ENCODE measurements around the gene GNA14.

Gene GNA14

DNA sequence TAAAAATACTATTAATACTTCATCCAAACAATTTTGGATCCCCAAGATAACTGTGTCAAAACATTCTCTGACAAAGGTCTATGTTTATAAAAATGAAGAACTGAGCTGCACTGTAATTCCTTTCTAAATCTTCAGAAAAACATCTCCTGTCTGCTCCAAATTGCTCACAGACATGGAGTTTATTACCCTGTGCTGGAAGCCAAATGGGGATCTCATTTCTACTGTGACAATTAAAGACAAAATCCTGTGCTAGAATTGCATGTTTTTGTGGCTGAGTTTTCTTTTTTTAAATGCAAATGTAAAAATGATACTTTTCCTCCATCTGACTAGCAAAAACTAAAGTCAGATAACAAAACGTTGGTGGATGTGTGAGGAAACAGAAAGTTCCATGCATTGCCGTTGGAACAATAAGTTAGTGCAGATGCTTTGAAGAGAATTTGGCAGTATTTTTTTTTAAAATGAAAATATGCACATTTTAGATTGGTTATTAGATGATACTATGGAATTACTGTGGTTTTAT is 93.5 kb downstream of the GNA14 start:
- Histone ChIP-seq H3K36me3 (replicated peaks) (no peaks in the 10 kb centered on the region), H3K4me3 (no peak overlapping the region), H3K4me1 (no peaks in the 10 kb centered on the region), H3K27me3 (ENCODE audit: low read depth) (no peaks in the 10 kb centered on the region), H3K9me3 (no peaks in the 10 kb centered on the region)
- DNase-seq (ENCODE audit: low spot score in 2 of 2): no peak
- in situ Hi-C loops (cut with MboI; ENCODE audit: low sequenced_read_pairs): no loop called here

DNA sequence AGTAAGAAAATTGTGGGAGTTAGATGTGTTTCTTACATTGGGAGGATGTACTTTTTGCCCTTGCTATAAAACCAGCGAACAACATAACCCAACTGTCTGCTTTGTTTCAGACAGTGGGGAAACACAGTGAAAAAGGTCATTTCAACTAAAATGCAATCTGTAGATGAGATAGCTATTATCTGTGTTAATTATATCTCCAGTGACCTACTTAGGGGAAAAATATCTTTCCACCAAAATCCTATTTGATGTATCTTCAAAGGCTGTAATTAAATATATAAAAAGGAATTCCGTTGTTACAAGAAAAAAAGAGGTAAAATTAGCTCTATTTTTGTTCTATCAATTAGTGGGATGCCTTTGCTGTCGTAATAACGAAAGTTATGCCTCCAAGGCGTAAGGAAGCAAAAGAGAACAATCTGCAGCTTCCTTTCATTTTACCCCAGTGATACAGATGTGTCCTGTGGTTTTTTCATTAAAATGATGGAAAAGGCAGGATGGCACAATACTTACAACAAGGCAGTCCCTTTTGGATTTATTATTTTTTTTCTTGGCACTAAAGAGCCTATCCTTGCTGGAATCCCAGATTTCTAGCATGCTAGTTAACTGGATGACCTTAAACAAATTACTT is 100.9 kb downstream of the GNA14 start:
- H3K4me1 ChIP-seq: no peaks in the 10 kb centered on the region
- no peaks in the 10 kb centered on the region for H3K9me3 ChIP-seq
- no peak for DNase-seq (ENCODE audit: low spot score in 2 of 2)
- in situ Hi-C loops (cut with MboI; ENCODE audit: low sequenced_read_pairs): no loop called here
- H3K36me3 ChIP-seq (replicated peaks): no peaks in the 10 kb centered on the region
- no peaks in the 10 kb centered on the region for H3K27me3 ChIP-seq (ENCODE audit: low read depth)
- H3K4me3 ChIP-seq: no peak overlapping the region

DNA sequence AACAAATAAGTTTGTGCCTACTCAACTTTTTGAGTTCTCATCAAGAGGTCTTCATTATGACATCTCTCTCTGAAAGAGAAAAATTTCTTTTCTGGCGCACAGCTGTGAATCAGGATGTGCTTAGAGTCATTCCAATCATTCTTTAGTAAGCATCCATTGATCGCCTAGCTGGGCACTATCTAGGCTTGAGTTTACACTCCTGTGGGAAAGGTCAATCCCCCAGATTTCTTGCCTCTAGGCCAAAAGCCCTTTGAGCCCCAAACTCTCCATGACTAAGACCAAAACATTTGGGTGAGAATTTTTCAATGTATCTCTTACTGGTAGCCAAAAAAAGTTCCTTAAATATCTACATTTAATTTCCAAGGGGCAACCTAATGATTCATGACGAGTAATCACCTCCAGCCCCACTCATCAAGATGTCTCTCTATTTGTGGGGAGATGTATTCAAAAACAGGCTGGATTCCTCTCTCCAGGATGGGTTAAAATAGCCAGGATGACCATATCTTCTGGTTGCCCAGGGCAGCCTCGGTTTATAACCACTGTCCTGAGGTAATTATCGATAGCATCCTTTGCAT is 101.7 kb downstream of the GNA14 start:
- Histone ChIP-seq H3K27me3 (ENCODE audit: low read depth) (no peaks in the 10 kb centered on the region), H3K4me3 (no peak overlapping the region), H3K4me1 (no peaks in the 10 kb centered on the region), H3K36me3 (replicated peaks) (no peaks in the 10 kb centered on the region), H3K9me3 (peaks cover 4% of the 10 kb centered on the region; the same call in 1 of the 2 replicates)
- in situ Hi-C loops (cut with MboI; ENCODE audit: low sequenced_read_pairs): no loop called here
- DNase-seq (ENCODE audit: low spot score in 2 of 2): no peak

DNA sequence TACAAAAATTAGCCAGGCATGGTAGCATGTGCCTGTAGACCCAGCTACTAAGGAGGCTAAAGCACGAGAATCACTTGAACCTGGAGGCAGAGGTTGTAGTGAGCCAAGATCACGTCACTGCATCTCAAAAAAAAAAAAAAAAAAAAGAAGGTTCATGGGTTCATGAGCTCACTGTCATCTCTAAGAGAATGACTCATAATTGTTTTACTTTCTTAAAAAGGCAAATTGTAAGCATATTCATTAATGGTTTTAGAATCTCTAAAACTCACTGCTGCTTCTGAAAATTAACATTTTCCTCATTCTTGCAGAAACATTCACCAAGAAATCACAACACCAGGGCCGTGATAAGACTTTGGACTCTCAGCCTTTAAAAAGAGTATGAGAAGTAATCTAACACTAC is 103.6 kb downstream of the GNA14 start:
- no peak for DNase-seq (ENCODE audit: low spot score in 2 of 2)
- Histone ChIP-seq H3K9me3 (peaks cover 4% of the 10 kb centered on the region; the same call in 1 of the 2 replicates), H3K4me1 (no peaks in the 10 kb centered on the region), H3K36me3 (replicated peaks) (no peaks in the 10 kb centered on the region), H3K4me3 (no peak overlapping the region), H3K27me3 (ENCODE audit: low read depth) (no peaks in the 10 kb centered on the region)
- in situ Hi-C loops (cut with MboI; ENCODE audit: low sequenced_read_pairs): no loop called here

DNA sequence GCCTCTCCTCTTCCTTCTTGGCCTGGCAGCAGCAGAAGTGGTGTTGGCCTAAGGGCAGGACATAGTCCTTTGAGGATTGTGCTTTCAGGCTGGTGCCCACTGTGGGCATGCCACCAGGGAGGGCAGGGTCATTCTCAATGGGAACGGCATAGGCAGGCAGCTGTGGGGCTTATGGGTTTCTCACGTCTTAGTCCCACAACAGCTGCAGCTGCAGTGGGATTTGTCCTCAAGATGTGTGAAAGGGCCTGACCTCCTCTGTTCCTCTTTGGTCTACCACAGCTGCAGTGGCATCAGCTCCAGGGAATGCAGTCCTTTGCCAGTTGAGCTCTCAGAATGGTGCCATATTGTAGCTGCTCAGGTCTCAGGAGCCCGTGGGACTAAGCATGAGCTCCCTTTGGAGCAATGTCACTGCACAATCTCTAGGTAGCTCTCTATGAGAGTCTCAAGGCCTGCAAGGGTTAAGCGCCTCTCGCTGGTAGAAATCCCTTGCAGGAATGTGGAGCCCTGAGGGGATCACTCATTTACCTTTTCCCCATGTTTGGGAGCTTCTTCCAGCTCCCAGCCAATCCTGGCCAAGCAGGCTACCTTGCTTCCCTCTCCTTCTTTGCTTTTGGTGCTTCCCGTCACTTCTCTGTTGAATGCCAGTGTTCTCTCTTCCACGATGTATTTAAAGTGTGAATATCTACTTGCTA is 104.8 kb downstream of the GNA14 start:
- in situ Hi-C loops (cut with MboI; ENCODE audit: low sequenced_read_pairs): no loop called here

DNA sequence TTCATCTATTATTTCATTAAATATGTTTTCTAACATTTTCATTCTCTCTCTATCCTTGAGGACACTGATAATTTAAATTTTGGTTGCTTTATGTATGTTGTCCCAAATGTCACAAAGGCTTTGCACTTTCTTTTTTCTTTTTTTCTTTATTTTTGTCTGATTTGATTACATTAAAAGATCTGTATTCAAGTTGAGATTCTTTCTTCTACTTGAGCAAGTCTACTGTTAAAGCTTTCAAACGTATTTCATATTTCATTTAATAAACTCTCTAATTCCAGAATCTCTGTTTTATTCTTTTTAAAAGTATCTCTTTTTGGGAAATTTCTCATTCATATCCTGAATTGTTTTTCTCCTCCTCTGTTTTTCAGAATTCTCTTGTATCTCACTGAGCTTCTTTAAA is 106.5 kb downstream of the GNA14 start:
- no peak for DNase-seq (ENCODE audit: low spot score in 2 of 2)
- H3K9me3 ChIP-seq: peaks cover 4% of the 10 kb centered on the region; the same call in 1 of the 2 replicates
- in situ Hi-C loops (cut with MboI; ENCODE audit: low sequenced_read_pairs): no loop called here
- H3K4me3 ChIP-seq: no peak overlapping the region
- H3K4me1 ChIP-seq: no peaks in the 10 kb centered on the region
- no peaks in the 10 kb centered on the region for H3K27me3 ChIP-seq (ENCODE audit: low read depth)
- no peaks in the 10 kb centered on the region for H3K36me3 ChIP-seq (replicated peaks)

More for the DNA sequence above, 104.8 kb downstream of the GNA14 start:
- no peak for DNase-seq (ENCODE audit: low spot score in 2 of 2)
- H3K4me1 ChIP-seq: no peaks in the 10 kb centered on the region
- H3K27me3 ChIP-seq (ENCODE audit: low read depth): no peaks in the 10 kb centered on the region
- H3K36me3 ChIP-seq (replicated peaks): no peaks in the 10 kb centered on the region
- H3K4me3 ChIP-seq: no peak overlapping the region
- H3K9me3 ChIP-seq: peaks cover 4% of the 10 kb centered on the region; the same call in 1 of the 2 replicates

DNA sequence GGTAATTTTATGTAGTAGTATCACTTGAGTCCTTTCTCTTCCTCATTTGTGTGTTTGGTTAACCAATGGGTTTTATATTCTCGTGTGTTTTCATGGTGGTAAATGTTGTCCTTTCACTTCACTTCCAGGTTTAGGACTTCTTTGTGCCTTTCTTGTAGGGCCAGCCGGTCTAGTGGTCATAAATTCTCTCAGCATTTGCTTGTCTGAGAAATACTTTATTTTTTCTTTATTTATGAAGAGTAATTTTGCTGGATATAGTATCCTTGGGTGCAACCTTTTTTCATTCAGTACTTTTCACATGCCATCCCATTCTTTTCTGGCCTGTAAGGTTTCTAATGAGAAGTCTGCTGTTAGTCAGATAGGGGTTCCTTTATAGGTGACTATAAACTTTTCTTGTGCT is 107.1 kb downstream of the GNA14 start:
- in situ Hi-C loops (cut with MboI; ENCODE audit: low sequenced_read_pairs): no loop called here
- Histone ChIP-seq H3K27me3 (ENCODE audit: low read depth) (no peaks in the 10 kb centered on the region), H3K4me1 (no peaks in the 10 kb centered on the region), H3K9me3 (peaks cover 4% of the 10 kb centered on the region; the same call in 1 of the 2 replicates), H3K36me3 (replicated peaks) (no peaks in the 10 kb centered on the region), H3K4me3 (no peak overlapping the region)
- no peak for DNase-seq (ENCODE audit: low spot score in 2 of 2)

DNA sequence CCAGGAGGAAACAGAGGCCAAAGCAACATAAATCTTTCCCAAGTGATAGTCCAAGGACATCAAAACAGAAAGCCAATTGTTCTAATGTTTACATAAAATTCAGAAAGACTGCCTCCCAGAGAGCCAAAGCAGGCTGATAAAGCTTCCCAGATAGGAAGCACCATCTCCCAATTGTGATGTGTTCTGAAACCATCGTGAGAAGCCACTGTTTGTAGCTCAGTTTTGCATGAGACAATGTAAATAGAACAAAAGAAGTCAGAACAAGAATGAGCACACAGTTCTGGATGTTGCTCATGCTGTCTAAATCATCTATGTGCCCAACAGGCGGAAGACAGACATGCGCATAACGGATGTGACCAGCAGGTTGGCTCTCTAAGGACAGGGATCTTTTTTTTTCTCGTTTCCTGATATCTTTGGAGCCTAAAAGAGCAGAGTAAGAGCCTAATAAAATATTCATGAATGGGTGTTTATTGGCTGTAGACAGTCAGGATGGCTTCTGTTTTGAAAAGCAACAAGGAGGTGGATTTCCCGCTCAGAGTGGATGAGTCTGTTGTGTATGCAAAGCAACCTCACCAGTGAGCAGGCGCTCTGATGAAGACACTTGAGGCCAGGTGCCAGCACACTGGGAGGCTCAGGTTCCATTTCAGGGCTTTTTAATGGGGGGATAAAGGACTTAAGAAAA is 113.6 kb downstream of the GNA14 start:
- Histone ChIP-seq H3K4me3 (no peak overlapping the region), H3K9me3 (no peaks in the 10 kb centered on the region), H3K36me3 (replicated peaks) (no peaks in the 10 kb centered on the region), H3K27me3 (ENCODE audit: low read depth) (no peaks in the 10 kb centered on the region), H3K4me1 (no peaks in the 10 kb centered on the region)
- no peak for DNase-seq (ENCODE audit: low spot score in 2 of 2)
- in situ Hi-C loops (cut with MboI; ENCODE audit: low sequenced_read_pairs): no loop called here

DNA sequence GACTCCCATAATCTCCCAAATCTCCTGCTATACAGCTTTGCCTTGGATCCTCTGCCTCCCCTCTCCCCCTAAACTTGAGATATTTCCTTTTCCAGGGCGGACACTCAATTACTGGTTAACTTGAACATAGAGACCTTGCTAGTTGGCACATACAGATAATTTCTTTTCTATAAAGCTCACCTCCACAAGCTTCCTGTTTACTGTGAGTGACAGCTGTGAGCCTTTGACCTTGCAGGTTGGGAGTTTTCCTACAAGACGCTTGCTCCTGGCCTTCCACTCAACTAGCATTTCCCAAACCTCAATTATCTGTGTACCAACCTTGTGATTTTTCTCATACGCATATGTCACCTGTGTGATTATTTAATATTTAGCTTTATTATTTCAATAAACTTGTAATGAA is 114.5 kb downstream of the GNA14 start:
- H3K36me3 ChIP-seq (replicated peaks): no peaks in the 10 kb centered on the region
- no peaks in the 10 kb centered on the region for H3K9me3 ChIP-seq
- no peaks in the 10 kb centered on the region for H3K27me3 ChIP-seq (ENCODE audit: low read depth)
- H3K4me3 ChIP-seq: no peak overlapping the region
- H3K4me1 ChIP-seq: no peaks in the 10 kb centered on the region
- in situ Hi-C loops (cut with MboI; ENCODE audit: low sequenced_read_pairs): no loop called here
- no peak for DNase-seq (ENCODE audit: low spot score in 2 of 2)

DNA sequence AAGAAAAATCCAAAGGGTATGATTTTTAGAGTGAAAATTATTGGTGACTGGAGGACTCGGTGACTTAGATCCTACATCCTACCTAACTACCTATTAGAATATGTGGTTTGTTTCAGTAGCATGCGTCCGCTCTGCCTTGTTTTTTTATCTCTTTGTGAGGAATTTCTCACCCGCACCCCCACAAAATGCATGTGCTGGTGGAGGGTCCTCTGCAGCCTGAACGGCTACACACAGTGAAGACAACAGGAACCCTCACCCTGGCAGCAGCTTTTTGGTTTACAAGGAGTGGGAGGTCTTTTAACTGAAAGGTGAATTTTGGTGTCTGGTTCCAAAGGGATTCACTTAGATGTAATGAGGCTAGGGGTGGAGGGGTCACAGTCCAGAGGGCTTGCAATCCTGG is 115.5 kb downstream of the GNA14 start:
- no peaks in the 10 kb centered on the region for H3K9me3 ChIP-seq
- no peaks in the 10 kb centered on the region for H3K4me1 ChIP-seq
- no peaks in the 10 kb centered on the region for H3K27me3 ChIP-seq (ENCODE audit: low read depth)
- DNase-seq (ENCODE audit: low spot score in 2 of 2): no peak
- in situ Hi-C loops (cut with MboI; ENCODE audit: low sequenced_read_pairs): no loop called here
- H3K4me3 ChIP-seq: no peak overlapping the region
- H3K36me3 ChIP-seq (replicated peaks): no peaks in the 10 kb centered on the region

DNA sequence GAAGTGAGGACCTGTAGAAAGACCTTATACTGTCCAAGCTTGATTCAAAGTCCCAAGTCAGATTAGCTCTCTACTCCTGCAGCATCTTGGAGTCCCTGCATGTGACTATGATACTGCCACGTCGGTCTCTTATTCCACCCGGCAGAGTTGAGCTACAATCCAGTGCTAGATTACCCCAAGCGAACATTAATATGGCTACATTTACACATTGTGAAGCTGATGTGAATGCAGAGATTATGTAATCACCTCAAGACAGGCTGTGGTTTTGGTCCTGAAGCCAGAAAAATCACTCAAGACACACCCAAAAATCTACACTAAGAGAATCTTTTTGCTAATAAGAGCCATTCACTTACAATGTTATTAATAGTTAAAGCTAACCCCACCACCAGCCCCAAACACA is 116.7 kb downstream of the GNA14 start:
- H3K27me3 ChIP-seq (ENCODE audit: low read depth): no peaks in the 10 kb centered on the region
- H3K4me1 ChIP-seq: no peaks in the 10 kb centered on the region
- no peaks in the 10 kb centered on the region for H3K36me3 ChIP-seq (replicated peaks)
- no peak overlapping the region for H3K4me3 ChIP-seq
- in situ Hi-C loops (cut with MboI; ENCODE audit: low sequenced_read_pairs): no loop called here
- H3K9me3 ChIP-seq: no peaks in the 10 kb centered on the region
- DNase-seq (ENCODE audit: low spot score in 2 of 2): no peak

DNA sequence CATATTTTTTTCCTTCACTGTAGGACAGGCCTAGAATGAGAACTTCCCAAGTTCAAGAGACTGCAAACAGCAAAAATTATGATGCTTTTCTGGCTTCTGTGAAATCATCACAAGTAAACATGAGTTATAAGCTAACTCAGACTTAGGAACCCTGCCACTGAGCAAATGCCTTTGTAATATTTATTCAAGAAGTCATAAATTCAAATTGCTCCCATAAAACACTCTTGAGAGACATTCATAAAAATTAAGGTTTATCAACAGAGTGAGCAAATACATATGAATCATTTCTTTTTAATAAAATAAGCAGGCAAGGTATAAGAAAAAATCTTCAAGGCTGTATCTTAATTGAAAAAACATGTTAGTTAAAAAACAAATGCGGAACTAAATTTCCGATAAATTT is 124.2 kb downstream of the GNA14 start:
- Histone ChIP-seq H3K4me3 (no peak overlapping the region), H3K9me3 (no peaks in the 10 kb centered on the region), H3K4me1 (no peaks in the 10 kb centered on the region), H3K27me3 (ENCODE audit: low read depth) (no peaks in the 10 kb centered on the region), H3K36me3 (replicated peaks) (no peaks in the 10 kb centered on the region)
- DNase-seq (ENCODE audit: low spot score in 2 of 2): no peak
- in situ Hi-C loops (cut with MboI; ENCODE audit: low sequenced_read_pairs): no loop called here

DNA sequence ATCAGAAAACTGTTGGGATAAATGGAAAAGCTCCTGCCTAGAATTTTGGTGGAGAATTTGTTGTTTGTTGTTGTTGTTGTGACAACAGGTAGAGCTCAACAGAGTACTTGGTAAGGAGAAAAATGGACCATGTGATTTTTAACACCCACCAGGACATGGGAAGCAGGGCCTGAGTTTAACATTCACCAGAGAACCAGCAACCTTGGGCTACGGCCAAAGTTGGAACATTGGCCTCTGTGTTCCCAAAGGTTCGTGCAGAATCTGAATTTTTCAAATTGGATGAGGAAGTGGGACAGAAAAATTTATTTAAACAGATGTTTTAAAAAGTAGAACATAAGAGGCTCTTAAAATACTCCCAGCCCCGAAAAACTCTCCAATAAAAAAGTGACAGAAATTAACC is 127.0 kb downstream of the GNA14 start:
- no peaks in the 10 kb centered on the region for H3K4me1 ChIP-seq
- no peaks in the 10 kb centered on the region for H3K9me3 ChIP-seq
- no peak overlapping the region for H3K4me3 ChIP-seq
- no peaks in the 10 kb centered on the region for H3K27me3 ChIP-seq (ENCODE audit: low read depth)
- no peak for DNase-seq (ENCODE audit: low spot score in 2 of 2)
- in situ Hi-C loops (cut with MboI; ENCODE audit: low sequenced_read_pairs): no loop called here
- H3K36me3 ChIP-seq (replicated peaks): no peaks in the 10 kb centered on the region

DNA sequence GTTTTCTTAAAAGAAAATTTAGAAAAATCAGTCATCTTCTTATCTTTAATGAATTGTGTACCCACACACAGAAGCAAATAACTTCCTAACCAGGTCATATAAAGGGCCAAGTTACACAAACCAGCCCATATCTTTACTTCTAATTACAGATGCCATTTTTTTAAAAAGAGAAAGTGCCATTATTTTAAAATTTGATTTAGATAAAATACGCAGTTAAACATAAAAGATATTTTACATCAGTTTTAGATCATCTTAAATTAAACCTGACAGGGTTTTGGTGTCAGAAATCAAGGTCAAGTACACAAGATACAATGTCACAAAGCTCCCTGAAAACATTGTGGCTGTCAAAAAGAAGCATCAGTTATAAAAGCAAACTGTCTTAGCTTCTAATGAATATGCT is 129.4 kb downstream of the GNA14 start:
- Histone ChIP-seq H3K27me3 (ENCODE audit: low read depth) (no peaks in the 10 kb centered on the region), H3K9me3 (no peaks in the 10 kb centered on the region), H3K4me1 (no peaks in the 10 kb centered on the region), H3K36me3 (replicated peaks) (no peaks in the 10 kb centered on the region), H3K4me3 (no peak overlapping the region)
- DNase-seq (ENCODE audit: low spot score in 2 of 2): no peak
- in situ Hi-C loops (cut with MboI; ENCODE audit: low sequenced_read_pairs): no loop called here
